Endothelial cell of umbilical vein (primary cell): ENCODE data around the gene LHX4.

ENCODE experiments used
- CTCF ChIP-seq, 2 donors: IDR thresholded peaks; 1 replicate in 1 of 2; 2 replicates in 1 of 2; pipeline ENCODE4 v1.5.1; 2011; ENCODE audit warnings: low read length in 2 of 2, mild to moderate bottlenecking in 2 of 2, moderate library complexity in 2 of 2, control low read depth in 1 of 2, inconsistent platforms in 1 of 2, low read depth in 1 of 2; ENCODE audit not compliant: insufficient read depth in 1 of 2; ENCODE audit errors: extremely low read depth in 1 of 2
- POLR2A ChIP-seq: IDR thresholded peaks from 2 replicates; pipeline ENCODE4 v1.6.1; 2012; ENCODE audit warnings: low read depth, mild to moderate bottlenecking, control low read depth, low read length
- POLR2AphosphoS5 ChIP-seq: IDR thresholded peaks from 2 replicates; pipeline ENCODE4 v1.6.1; 2012; ENCODE audit warnings: low read depth, mild to moderate bottlenecking, control low read depth, low read length, moderate library complexity; ENCODE audit not compliant: insufficient read depth
- TF ChIP-seq, protein P1 (sequence below): IDR thresholded peaks from 2 replicates; pipeline ENCODE4 v1.6.1; 2011; ENCODE audit not compliant: insufficient read depth, insufficient read length

DNA sequence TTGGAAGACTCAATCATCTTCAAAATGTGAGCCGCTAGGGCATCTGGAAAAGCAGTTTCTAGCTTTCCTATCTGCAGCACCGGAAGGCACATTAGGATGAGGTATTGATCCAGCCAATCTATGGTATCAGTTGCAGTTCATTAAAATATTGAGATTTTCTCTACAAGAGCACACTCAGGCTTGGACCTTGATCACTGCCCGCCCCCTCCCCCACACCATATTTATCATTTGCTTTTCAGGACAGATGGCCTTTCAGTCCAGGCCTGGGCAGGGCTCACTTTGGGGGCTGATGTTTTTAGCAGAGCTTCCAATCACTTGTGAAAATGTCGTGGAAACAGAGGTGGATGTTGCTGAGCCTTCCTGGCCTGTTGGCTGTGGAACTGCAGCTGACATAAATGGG lies 17.5 kb downstream of the LHX4 start:
- TF ChIP-seq CTCF (IDR thresholded peaks at IDR 0.05; ENCODE audit: extremely low read depth in 1 of 2, insufficient read depth in 1 of 2, low read depth in 1 of 2, low read length in 2 of 2) (no peak), POLR2A (no peak), POLR2AphosphoS5 (no peak)
- TF ChIP-seq, protein P1, sequence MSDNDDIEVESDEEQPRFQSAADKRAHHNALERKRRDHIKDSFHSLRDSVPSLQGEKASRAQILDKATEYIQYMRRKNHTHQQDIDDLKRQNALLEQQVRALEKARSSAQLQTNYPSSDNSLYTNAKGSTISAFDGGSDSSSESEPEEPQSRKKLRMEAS, result no peak
